Measurements from ENCODE around the gene TLN1. TPM values are rescaled to one million over a fixed set of nuclear protein-coding genes. Genes with fewer than 3 reads are reported as not detected.

The TLN1 gene
- total and polyA plus RNA-seq, 2 donors (not counting 1 experiment from before 2014, with no cell fraction given) = 102 to 280 TPM

- Histone ChIP-seq H3K9me3 (ENCODE audit: control extremely low read depth in 1 of 3, control insufficient read depth in 2 of 3, insufficient read depth in 1 of 3, low read length in 2 of 3) (peaks cover 0 to 2% (median 0%) of the 10 kb centered on the region in 3 donors), H3K4me1 (ENCODE audit: control insufficient read depth in 2 of 2, insufficient read depth in 2 of 2, low read length in 2 of 2) (peaks cover 11 to 13% of the 10 kb centered on the region in 2 donors), H3K27me3 (replicated peaks in 1 of 4; ENCODE audit: control extremely low read depth in 1 of 4, control insufficient read depth in 3 of 4, insufficient read depth in 4 of 4, low read length in 3 of 4) (no peaks in the 10 kb centered on the region), H3K4me3 (ENCODE audit: control extremely low read depth in 1 of 5, extremely low read depth in 1 of 5, insufficient read depth in 1 of 5, low read depth in 2 of 5, low read length in 4 of 5) (no peak overlapping the region), H3K36me3 (replicated peaks in 1 of 2; ENCODE audit: control extremely low read depth in 1 of 2, control insufficient read depth in 1 of 2, extremely low read depth in 1 of 2, insufficient read depth in 2 of 2, low read length in 1 of 2) (peaks cover 0 to 5% of the 10 kb centered on the region in 2 experiments), H3K4me2 (replicated peaks; ENCODE audit: low read depth, low read length, poor library complexity, severe bottlenecking) (no peak overlapping the region), H4K20me1 (ENCODE audit: control insufficient read depth, insufficient read depth, low read length, poor library complexity, severe bottlenecking) (peaks cover 30% of the 10 kb centered on the region), H3K79me2 (ENCODE audit: control insufficient read depth, insufficient read depth, low read length) (peaks cover 87% of the 10 kb centered on the region), H3K9ac (ENCODE audit: low read length) (no peak overlapping the region), H3K27ac (ENCODE audit: low read length in 2 of 2) (no peak overlapping the region), H2AFZ (ENCODE audit: insufficient read depth, low read depth, low read length, poor library complexity, severe bottlenecking) (no peak overlapping the region)
- peaks cover 46% of the 10 kb centered on the region for H3K4me1 Mint-ChIP-seq
- TF ChIP-seq CTCF (IDR thresholded peaks at IDR 0.05) = no peak
- no peak for TF ChIP-seq EZH2 (IDR thresholded peaks at IDR 0.05; ENCODE audit: borderline replicate concordance, insufficient read depth, low read depth, low read length, poor library complexity, severe bottlenecking)
- ChIA-PET CTCF (interaction anchor here (0.7 to 1.8 kb wide), 3 partner anchors 25 to 684 kb away, joined by 3 to 6 read pairs (median 4); partner anchors contain the start of gene FANCG), POLR2A (no interaction called here)
- no CpG with 5 or more reads among the region's 2 CpGs for WGBS (ENCODE audit: insufficient coverage)
- no peak for DNase-seq
- no peaks in the 10 kb centered on the region for H3K9me3 Mint-ChIP-seq (ENCODE audit: insufficient read depth)
- no peaks in the 10 kb centered on the region for H3K27me3 Mint-ChIP-seq
- no peak for ATAC-seq (ENCODE audit: low read depth)
- H3K27ac Mint-ChIP-seq = no peak overlapping the region
- no peak overlapping the region for H3K4me3 Mint-ChIP-seq
- intact Hi-C loops (cut with micrococcal nuclease) = no loop called here
These were observed 31.2 kb upstream of the TLN1 start for GRCh38 chr9:35763181-35763580.

GRCh38 chr9:35760651-35761050, 28.7 kb upstream of the TLN1 start:
- no peak overlapping the region for H3K4me3 ChIP-seq (ENCODE audit: control extremely low read depth in 1 of 5, extremely low read depth in 1 of 5, insufficient read depth in 1 of 5, low read depth in 2 of 5, low read length in 4 of 5)
- ChIA-PET POLR2A (no interaction called here), CTCF (interaction anchor here (0.8 to 7.7 kb wide), 7 partner anchors 15 to 118 kb away, joined by 3 to 56 read pairs (median 4); partner anchors contain the start of genes FAM221B, GBA2, RGP1 and TLN1)
- H3K4me1 ChIP-seq (ENCODE audit: control insufficient read depth in 2 of 2, insufficient read depth in 2 of 2, low read length in 2 of 2) = peaks cover 27 to 35% of the 10 kb centered on the region in 2 donors
- Mint-ChIP-seq H3K27ac (peak overlapping the region; percentile 65), H3K9me3 (ENCODE audit: insufficient read depth) (no peaks in the 10 kb centered on the region), H3K4me1 (peaks cover 62% of the 10 kb centered on the region), H3K27me3 (no peaks in the 10 kb centered on the region), H3K4me3 (no peak overlapping the region)
- H3K27ac ChIP-seq (ENCODE audit: low read length in 2 of 2) = peak overlapping the region in 1 of 2 donors; percentile 44
- intact Hi-C loops (cut with micrococcal nuclease) = no loop called here
- peaks cover 0 to 5% of the 10 kb centered on the region in 2 experiments for H3K36me3 ChIP-seq (replicated peaks in 1 of 2; ENCODE audit: control extremely low read depth in 1 of 2, control insufficient read depth in 1 of 2, extremely low read depth in 1 of 2, insufficient read depth in 2 of 2, low read length in 1 of 2)
- ATAC-seq (ENCODE audit: low read depth) (no peak), DNase-seq (no peak)
- H3K79me2 ChIP-seq (ENCODE audit: control insufficient read depth, insufficient read depth, low read length) = peaks cover 75% of the 10 kb centered on the region
- H3K4me2 ChIP-seq (replicated peaks; ENCODE audit: low read depth, low read length, poor library complexity, severe bottlenecking) = no peak overlapping the region
- no peak overlapping the region for H3K9ac ChIP-seq (ENCODE audit: low read length)
- H3K27me3 ChIP-seq (replicated peaks in 1 of 4; ENCODE audit: control extremely low read depth in 1 of 4, control insufficient read depth in 3 of 4, insufficient read depth in 4 of 4, low read length in 3 of 4) = no peaks in the 10 kb centered on the region
- no peak overlapping the region for H2AFZ ChIP-seq (ENCODE audit: insufficient read depth, low read depth, low read length, poor library complexity, severe bottlenecking)
- H4K20me1 ChIP-seq (ENCODE audit: control insufficient read depth, insufficient read depth, low read length, poor library complexity, severe bottlenecking) = peaks cover 15% of the 10 kb centered on the region
- H3K9me3 ChIP-seq (ENCODE audit: control extremely low read depth in 1 of 3, control insufficient read depth in 2 of 3, insufficient read depth in 1 of 3, low read length in 2 of 3) = peaks cover 0 to 2% (median 0%) of the 10 kb centered on the region in 3 donors
- TF ChIP-seq EZH2 (IDR thresholded peaks at IDR 0.05; ENCODE audit: borderline replicate concordance, insufficient read depth, low read depth, low read length, poor library complexity, severe bottlenecking) (no peak), CTCF (IDR thresholded peaks at IDR 0.05) (no peak)
- 39% methylated on average over 2 of the region's 2 CpGs for WGBS (ENCODE audit: insufficient coverage)
